BLaER1 (cell line): Measurements from ENCODE around the gene TGFB1I1.
"Not testable (repeated sequence)": the region's sequence is repeated elsewhere in the genome, so short reads cannot be mapped to it uniquely, and the experiment has no call there.

Experiments
- H3K27ac ChIP-seq: shearing (Covaris generic); formaldehyde crosslinking; 2 replicates; pipeline ENCODE4 v1.8.1; 2022
- H3K27me3 ChIP-seq: shearing (Covaris generic); formaldehyde crosslinking; 2 replicates; pipeline ENCODE4 v1.8.1; 2022
- H3K36me3 ChIP-seq: shearing (Covaris generic); formaldehyde crosslinking; 2 replicates; pipeline ENCODE4 v1.8.1; 2022
- H3K4me1 ChIP-seq: shearing (Covaris generic); formaldehyde crosslinking; 2 replicates; pipeline ENCODE4 v1.8.1; 2022
- H3K4me2 ChIP-seq: shearing (Covaris generic); formaldehyde crosslinking; 2 replicates; pipeline ENCODE4 v1.8.1; 2022
- H3K4me3 ChIP-seq: shearing (Covaris generic); formaldehyde crosslinking; 2 replicates; pipeline ENCODE4 v1.8.1; 2022
- H3K9ac ChIP-seq: shearing (Covaris generic); formaldehyde crosslinking; 2 replicates; pipeline ENCODE4 v1.8.1; 2022
- H3K9me3 ChIP-seq: shearing (Covaris generic); formaldehyde crosslinking; 2 replicates; pipeline ENCODE4 v1.8.1; 2022
- H4K20me1 ChIP-seq: shearing (Covaris generic); formaldehyde crosslinking; 2 replicates; pipeline ENCODE4 v1.8.1; 2022
- Cebpa-rat ChIP-seq: shearing (Covaris generic); IDR thresholded peaks from 2 replicates; pipeline ENCODE4 v1.8.1; 2022

Gene TGFB1I1

DNA sequence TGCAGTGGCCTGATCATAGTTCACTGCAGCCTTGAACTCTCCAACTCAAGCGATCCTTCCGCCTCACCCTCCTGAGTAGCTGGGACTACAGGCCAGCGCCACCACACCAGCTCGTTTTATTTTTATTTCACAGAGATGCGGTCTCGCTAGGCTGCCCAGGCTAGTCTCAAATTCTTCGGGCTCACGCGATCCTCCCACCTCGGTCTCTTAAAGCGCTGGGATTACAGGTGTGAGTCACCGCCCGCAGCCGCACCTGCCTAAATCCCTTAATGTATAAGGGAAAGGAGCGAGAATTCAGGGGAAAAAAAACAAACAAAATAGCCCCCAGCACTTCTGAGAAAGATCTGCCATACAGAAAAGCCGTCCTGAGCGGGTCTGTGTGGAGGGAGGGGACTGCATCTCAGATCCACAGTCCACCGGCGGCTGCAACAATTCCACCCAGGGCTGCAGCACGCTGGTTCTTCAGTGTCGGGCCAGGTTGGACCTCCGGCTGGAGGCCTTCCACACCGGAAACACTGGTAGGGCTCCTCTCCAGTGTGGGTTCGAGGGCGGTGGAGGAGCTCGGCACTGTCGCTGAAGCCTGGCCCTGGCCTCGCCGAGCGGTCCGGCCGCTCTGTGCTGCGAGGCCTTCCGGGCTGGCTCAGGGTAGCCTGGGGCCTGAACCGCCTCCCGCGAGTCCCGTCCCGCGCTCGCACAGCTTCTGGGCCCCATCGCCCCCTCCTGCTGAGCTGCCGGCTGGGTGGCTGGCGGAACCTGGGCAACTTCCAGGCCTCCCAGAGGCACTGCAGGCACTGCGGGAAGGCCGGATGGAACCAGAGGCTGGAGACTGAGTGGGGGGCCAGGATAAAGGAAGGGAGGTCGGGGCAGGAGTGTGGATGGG, 36.4 kb upstream of the TGFB1I1 start:
- H3K4me3 ChIP-seq = no peak overlapping the region
- no peak overlapping the region for H3K27ac ChIP-seq
- H3K4me1 ChIP-seq = peaks cover 8% of the 10 kb centered on the region
- TF ChIP-seq Cebpa-rat = no peak
- H4K20me1 ChIP-seq = no peaks in the 10 kb centered on the region
- H3K27me3 ChIP-seq = no peaks in the 10 kb centered on the region
- no peaks in the 10 kb centered on the region for H3K36me3 ChIP-seq
- H3K4me2 ChIP-seq = no peak overlapping the region
- no peak overlapping the region for H3K9ac ChIP-seq
- H3K9me3 ChIP-seq = no peaks in the 10 kb centered on the region

DNA sequence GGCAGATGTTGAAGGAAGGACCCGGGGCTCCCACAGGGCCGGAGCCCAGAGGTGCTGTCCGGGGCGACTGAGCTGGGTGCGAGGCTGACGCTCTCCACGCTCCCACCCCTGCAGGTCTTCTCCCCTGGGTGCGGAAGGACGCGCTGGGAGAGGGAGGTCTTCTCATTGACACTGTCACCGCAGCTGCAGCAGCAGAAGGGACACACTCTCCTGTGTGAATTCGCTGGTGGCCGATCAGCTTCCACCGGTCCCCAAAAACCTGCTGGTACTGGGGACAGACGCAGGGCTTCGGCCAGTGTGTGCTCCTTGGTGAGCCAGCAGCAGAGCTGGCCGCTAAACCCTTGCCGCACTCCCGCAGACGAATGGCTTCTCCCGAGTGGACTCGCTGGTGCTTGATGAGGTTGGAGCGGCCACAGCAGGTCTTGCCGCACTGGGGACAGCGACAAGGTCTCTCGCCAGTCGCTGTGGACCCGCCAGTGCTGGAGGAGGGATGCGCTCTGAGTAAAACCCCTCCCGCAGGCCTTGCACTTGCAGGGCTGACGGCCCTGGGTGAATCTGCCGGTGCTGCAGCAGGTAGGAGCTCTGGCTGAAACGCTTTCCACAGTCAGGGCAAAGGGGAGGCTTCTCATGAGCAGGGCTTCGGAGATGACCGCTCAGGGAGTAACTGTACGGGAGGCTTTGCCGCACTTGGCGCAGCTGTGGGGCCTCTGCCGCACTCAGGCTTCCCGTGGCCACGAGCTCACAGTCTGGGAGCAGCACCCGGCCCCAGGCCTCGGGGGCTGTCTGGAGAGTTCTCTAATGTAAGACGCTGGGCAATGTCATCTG, 35.5 kb upstream of the TGFB1I1 start:
- Histone ChIP-seq H3K9ac (no peak overlapping the region), H3K27ac (no peak overlapping the region), H4K20me1 (no peaks in the 10 kb centered on the region), H3K9me3 (no peaks in the 10 kb centered on the region), H3K27me3 (no peaks in the 10 kb centered on the region), H3K4me1 (peaks cover 8% of the 10 kb centered on the region), H3K4me3 (no peak overlapping the region), H3K36me3 (no peaks in the 10 kb centered on the region), H3K4me2 (no peak overlapping the region)
- TF ChIP-seq Cebpa-rat = no peak

DNA sequence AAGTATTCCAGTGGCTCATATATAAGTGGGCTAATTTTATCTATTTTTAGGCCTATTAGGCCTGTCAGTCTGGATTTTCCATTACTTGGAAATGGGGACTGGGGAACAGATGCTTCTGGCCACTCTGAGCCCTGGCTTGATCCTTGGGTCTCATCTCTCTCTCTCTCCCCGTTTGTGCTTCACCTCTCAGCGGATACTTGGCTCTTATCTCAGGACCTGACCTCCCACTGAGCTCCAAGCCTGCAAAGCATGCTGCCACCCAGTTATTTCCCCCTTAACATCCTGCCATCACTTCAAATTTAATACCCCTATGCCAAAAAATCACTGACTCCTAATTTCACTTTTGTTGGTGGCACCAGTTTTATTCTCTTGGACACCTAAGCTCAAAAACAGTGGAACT, 33.5 kb upstream of the TGFB1I1 start:
- Histone ChIP-seq H3K9me3 (no peaks in the 10 kb centered on the region), H3K27me3 (no peaks in the 10 kb centered on the region), H3K36me3 (no peaks in the 10 kb centered on the region), H3K4me1 (peaks cover 16% of the 10 kb centered on the region), H4K20me1 (no peaks in the 10 kb centered on the region), H3K9ac (no peak overlapping the region), H3K4me2 (no peak overlapping the region), H3K4me3 (no peak overlapping the region), H3K27ac (no peak overlapping the region)
- TF ChIP-seq Cebpa-rat = no peak

DNA sequence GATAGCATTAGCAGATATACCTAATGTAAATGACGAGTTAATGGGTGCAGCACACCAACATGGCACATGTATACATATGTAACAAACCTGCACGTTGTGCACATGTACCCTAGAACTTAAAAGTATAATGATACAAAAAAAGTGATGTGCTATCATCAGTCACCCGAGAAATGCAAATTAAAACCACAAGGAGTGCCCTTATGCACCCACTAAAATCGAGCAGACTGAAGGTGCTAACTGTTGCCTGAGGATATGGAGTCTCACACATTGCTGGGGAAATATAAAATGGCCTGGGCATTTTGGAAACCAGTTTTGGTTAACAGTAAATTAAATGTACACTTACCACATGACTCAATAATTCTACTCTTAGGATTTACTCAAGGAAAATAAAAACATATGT, 32.9 kb upstream of the TGFB1I1 start:
- Histone ChIP-seq H3K4me2 (0 out of 2 replicates have a peak overlapping the region, but pooled peaks have one; percentile 0), H3K4me1 (peaks cover 16% of the 10 kb centered on the region)
- H3K4me3 ChIP-seq, H3K9ac ChIP-seq, H3K27me3 ChIP-seq, H3K9me3 ChIP-seq, H3K36me3 ChIP-seq, H4K20me1 ChIP-seq, H3K27ac ChIP-seq: not testable (repeated sequence)

DNA sequence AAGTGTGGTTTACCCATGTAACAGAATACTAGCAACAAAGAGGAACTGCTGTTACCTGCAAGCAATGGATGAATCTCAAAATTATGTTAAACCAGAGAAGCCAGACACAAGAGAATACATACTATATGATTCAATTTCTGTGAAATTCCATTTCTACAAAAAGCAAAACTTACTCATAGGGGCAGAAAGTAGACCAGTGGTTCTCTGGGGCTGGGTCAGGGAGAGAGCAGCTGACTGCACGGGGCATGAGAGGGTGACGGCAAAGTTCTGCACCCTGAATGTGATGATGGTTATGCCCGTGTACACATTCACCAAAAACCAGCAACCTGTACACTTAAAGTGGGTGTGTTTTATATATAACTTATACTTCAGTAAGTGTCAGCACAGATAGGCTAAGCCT, 32.4 kb upstream of the TGFB1I1 start:
- Histone ChIP-seq H3K4me1 (peaks cover 16% of the 10 kb centered on the region), H3K9ac (no peak overlapping the region), H3K4me2 (0 out of 2 replicates have a peak overlapping the region, but pooled peaks have one; percentile 0), H3K27ac (no peak overlapping the region), H3K4me3 (no peak overlapping the region), H3K9me3 (no peaks in the 10 kb centered on the region), H4K20me1 (no peaks in the 10 kb centered on the region), H3K36me3 (no peaks in the 10 kb centered on the region), H3K27me3 (no peaks in the 10 kb centered on the region)
- no peak for TF ChIP-seq Cebpa-rat

DNA sequence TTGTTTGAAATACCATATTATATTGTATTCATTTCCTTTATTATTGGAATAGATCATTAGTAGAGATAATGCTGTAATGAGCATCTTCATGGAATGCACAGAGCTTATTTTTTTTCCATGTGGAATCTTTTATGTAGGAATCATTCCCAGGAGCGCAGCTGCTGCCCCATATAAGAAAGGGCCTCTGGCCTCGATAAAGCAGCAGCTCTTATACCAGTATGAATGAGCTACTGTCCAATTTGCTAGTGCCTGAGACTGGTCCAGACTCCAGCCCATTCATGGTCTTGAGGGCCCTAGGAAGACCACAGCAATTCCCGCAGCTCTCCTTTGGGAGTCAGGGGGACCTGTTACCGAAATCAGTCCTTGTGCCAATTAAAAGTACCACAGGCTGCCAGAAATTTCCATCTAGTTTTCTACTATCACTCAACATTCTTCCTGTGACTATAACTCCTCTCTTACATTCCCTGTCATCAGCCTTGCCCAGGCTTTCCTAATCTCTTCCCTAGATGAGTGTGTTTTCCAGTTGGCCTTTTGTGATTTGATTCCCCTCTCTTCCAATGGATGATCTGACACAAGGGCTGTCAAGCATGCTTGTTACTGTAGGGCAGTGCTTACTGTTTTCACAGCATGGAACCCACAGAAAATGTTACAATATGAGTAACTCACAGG, 31.3 kb upstream of the TGFB1I1 start:
- Histone ChIP-seq H3K4me1 (peaks cover 16% of the 10 kb centered on the region), H3K9me3 (peaks cover 3% of the 10 kb centered on the region), H3K36me3 (no peaks in the 10 kb centered on the region), H3K4me3 (no peak overlapping the region), H4K20me1 (no peaks in the 10 kb centered on the region), H3K27ac (no peak overlapping the region), H3K4me2 (no peak overlapping the region), H3K9ac (no peak overlapping the region), H3K27me3 (no peaks in the 10 kb centered on the region)
- no peak for TF ChIP-seq Cebpa-rat

DNA sequence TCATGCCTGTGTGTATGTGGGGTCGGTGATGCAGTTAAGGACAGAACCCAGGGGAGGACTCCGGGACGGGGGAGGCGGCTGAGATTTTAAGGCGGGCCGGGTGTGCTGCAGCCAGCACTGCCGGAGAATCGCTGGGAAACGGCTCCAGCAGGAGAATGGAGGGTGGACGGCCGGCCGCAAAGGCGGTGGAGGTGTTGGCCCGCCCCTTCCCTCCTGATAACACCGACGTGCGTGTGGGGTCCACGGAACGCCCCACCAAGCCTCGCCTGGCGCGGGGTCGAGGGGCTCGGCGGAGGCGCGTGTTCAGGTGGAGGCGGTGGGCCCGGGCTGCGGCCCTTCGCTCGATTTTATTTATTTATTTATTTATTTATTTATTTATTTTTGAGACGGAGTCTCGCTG, 30.0 kb upstream of the TGFB1I1 start:
- TF ChIP-seq Cebpa-rat = no peak

DNA sequence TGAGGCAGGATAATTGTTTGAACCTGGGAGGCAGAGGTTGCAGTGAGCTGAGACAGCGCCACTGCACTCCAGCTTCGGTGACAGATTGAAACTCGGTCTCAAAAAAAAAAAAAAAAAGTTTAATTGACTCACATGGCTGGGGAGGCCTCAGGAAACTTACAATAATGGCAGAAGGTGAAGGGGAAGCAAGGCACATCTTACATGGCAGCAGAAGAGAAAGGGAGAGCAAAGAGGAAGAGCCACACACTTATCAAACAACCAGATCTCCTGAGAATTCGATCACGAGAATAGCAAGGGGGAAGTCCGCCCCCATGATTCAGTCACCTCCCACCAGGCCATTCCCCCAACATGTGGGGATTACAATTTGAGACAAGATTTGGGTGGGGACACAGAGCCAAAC, 26.0 kb upstream of the TGFB1I1 start:
- H3K4me2 ChIP-seq = not testable (repeated sequence)
- peaks cover 12% of the 10 kb centered on the region for H3K9me3 ChIP-seq

More for the DNA sequence above, 30.0 kb upstream of the TGFB1I1 start:
- Histone ChIP-seq H3K36me3 (no peaks in the 10 kb centered on the region), H4K20me1 (no peaks in the 10 kb centered on the region), H3K4me2 (peak overlapping the region; percentile 73), H3K9me3 (peaks cover 12% of the 10 kb centered on the region), H3K27ac (0 out of 2 replicates have a peak overlapping the region, but pooled peaks have one; percentile 76), H3K4me1 (peaks cover 16% of the 10 kb centered on the region), H3K9ac (0 out of 2 replicates have a peak overlapping the region, but pooled peaks have one; percentile 80), H3K27me3 (no peaks in the 10 kb centered on the region), H3K4me3 (peak overlapping the region; percentile 77)

DNA sequence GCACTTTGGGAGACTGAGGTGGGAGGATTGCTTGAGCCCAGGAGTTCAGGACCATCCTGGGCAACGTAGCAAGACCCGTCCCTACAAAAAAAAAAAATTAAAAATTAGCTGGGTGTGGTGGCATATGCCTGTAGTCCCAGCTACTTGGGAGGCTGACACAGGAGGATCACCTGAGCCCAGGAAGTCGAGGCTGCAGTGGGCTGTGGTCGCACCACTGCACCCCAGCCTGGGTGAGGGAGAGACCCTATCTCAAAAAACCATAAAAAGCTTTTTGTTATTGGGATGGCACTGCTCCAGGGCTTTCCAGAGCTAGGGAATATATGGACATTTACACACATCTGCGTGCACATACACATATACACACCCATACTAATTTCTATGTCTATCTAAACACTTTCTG, 20.8 kb upstream of the TGFB1I1 start:
- no peaks in the 10 kb centered on the region for H3K27me3 ChIP-seq
- TF ChIP-seq Cebpa-rat = no peak
- H3K27ac ChIP-seq = no peak overlapping the region
- no peak overlapping the region for H3K4me3 ChIP-seq
- H3K4me1 ChIP-seq = peaks cover 30% of the 10 kb centered on the region
- H3K9ac ChIP-seq = no peak overlapping the region
- 0 out of 2 replicates have a peak, but pooled peaks cover 9% of the 10 kb centered on the region for H3K36me3 ChIP-seq
- H3K4me2 ChIP-seq = peak overlapping the region; percentile 49; the same call in 1 of the 2 replicates
- H3K9me3 ChIP-seq = peaks cover 4% of the 10 kb centered on the region
- H4K20me1 ChIP-seq = peaks cover 56% of the 10 kb centered on the region

More for the DNA sequence above, 26.0 kb upstream of the TGFB1I1 start:
- not testable (repeated sequence) for H3K27me3 ChIP-seq, H3K9ac ChIP-seq, H3K4me3 ChIP-seq, H3K4me1 ChIP-seq, H3K27ac ChIP-seq, H3K36me3 ChIP-seq, H4K20me1 ChIP-seq
